WI38 (cell line): ENCODE data around the gene CACNG4.

Source experiments
- H3K4me3 ChIP-seq: 2 replicates; pipeline ENCODE4 v1.5.1; 2011; ENCODE audit warnings: low read depth, mild to moderate bottlenecking, control low read depth, low read length
- CTCF ChIP-seq: IDR thresholded peaks from 2 replicates; pipeline ENCODE4 v1.5.1; 2012; ENCODE audit warnings: low read depth, mild to moderate bottlenecking, control low read depth, low read length

The CACNG4 gene

GRCh38 chr17:67018471-67019434 is 54.2 kb downstream of the CACNG4 start:
- no peak for TF ChIP-seq CTCF
- H3K4me3 ChIP-seq: no peak overlapping the region

GRCh38 chr17:67019809-67020208 is 55.3 kb downstream of the CACNG4 start:
- no peak for TF ChIP-seq CTCF
- no peak overlapping the region for H3K4me3 ChIP-seq

GRCh38 chr17:67020293-67020766 is 55.8 kb downstream of the CACNG4 start:
- TF ChIP-seq CTCF: no peak
- H3K4me3 ChIP-seq: no peak overlapping the region

GRCh38 chr17:67021196-67021595 is 56.7 kb downstream of the CACNG4 start:
- TF ChIP-seq CTCF: no peak
- no peak overlapping the region for H3K4me3 ChIP-seq

GRCh38 chr17:67021743-67022450 is 57.4 kb downstream of the CACNG4 start:
- no peak for TF ChIP-seq CTCF
- no peak overlapping the region for H3K4me3 ChIP-seq

GRCh38 chr17:67022451-67022810 is 57.9 kb downstream of the CACNG4 start:
- no peak for TF ChIP-seq CTCF

GRCh38 chr17:67024736-67025135 is 60.2 kb downstream of the CACNG4 start:
- TF ChIP-seq CTCF: no peak
- no peak overlapping the region for H3K4me3 ChIP-seq

More at GRCh38 chr17:67022451-67022810, 57.9 kb downstream of the CACNG4 start:
- no peak overlapping the region for H3K4me3 ChIP-seq
